Heart right ventricle (tissue), 16 donors: ENCODE measurements around the gene STK35. TPM values are rescaled to one million over a fixed set of nuclear protein-coding genes. Genes with fewer than 3 reads are reported as not detected.
A peak's percentile ranks its signal among the peaks of the same experiment; 100 is the strongest.

ENCODE experiments used
- ATAC-seq, 8 donors: fragments of 200-7000 bp; cut with Tn5 transposase; one replicate each; pipeline ENCODE4 v1.9.1; 2020; ENCODE audit warnings: mild to moderate bottlenecking in 8 of 8, moderate library complexity in 8 of 8, moderate number of reproducible peaks in 1 of 8
- DNase-seq, 2 donors: peaks; one replicate each; pipeline ENCODE4 v3.0.0-alpha.2; 2020
- H3K27ac ChIP-seq, 10 donors: fragments of 200-600 bp; sonication (generic) in 2 of 10; one replicate each; pipeline versions ENCODE4 v1.5.0 to v1.8.0; 2020 to 2022; ENCODE audit warnings: mild to moderate bottlenecking in 3 of 10
- H3K27me3 ChIP-seq, 7 donors: fragments of 200-600 bp; one replicate each; pipeline ENCODE4 v1.8.0; 2021 to 2022; ENCODE audit warnings: mild to moderate bottlenecking in 2 of 7
- H3K36me3 ChIP-seq, 9 donors: fragments of 200-600 bp; sonication (generic) in 1 of 9; one replicate each; pipeline versions ENCODE4 v1.5.0 to v1.8.0; 2020 to 2022; ENCODE audit warnings: mild to moderate bottlenecking in 2 of 9
- H3K4me1 ChIP-seq, 9 donors: fragments of 200-600 bp; sonication (generic) in 1 of 9; one replicate each; pipeline versions ENCODE4 v1.5.0 to v1.8.0; 2020 to 2022; ENCODE audit warnings: mild to moderate bottlenecking in 4 of 9
- H3K4me3 ChIP-seq, 10 donors: fragments of 200-600 bp; sonication (generic) in 2 of 10; one replicate each; pipeline versions ENCODE4 v1.5.0 to v1.8.0; 2020 to 2022; ENCODE audit warnings: mild to moderate bottlenecking in 7 of 10, moderate library complexity in 2 of 10
- H3K9me3 ChIP-seq, 11 donors: fragments of 200-600 bp in 10 of 11; sonication (generic) in 2 of 11; one replicate each; pipeline versions ENCODE4 v1.5.0 to v1.8.0; 2013 to 2022; ENCODE audit warnings: mild to moderate bottlenecking in 2 of 11, control low read depth in 1 of 11, moderate library complexity in 1 of 11
- WGBS, 2 donors: extraction: QIAGEN DNeasy Blood & Tissue Kit; methylation state at CpG; one replicate each; pipeline ENCODE4 v1.1.7; 2013; ENCODE audit warnings: inconsistent platforms in 1 of 2; 5-methylcytosine and 5-hydroxymethylcytosine counted together
- intact Hi-C, 10 donors: fragments of 100-400 bp; cut with DNase I; formaldehyde crosslinking; loops; one replicate each; pipeline versions ENCODE4 v1.11.1 to v1.14.2; 2022
- long read RNA-seq, 3 donors: library from polyadenylated mRNA; unstranded; transcript quantifications; one replicate each; pipeline ENCODE4 v2.0.0, GENCODE V29; 2020 to 2021
- polyA plus RNA-seq, 2 donors: library from polyadenylated mRNA; stranded (reverse); fragments of 200-250 nt; gene quantifications; one replicate each; pipeline ENCODE4 v1.2.3, GENCODE V29; 2013
- total RNA-seq, 10 donors: library from RNA; stranded (reverse); fragmentation: NEBNext Ultra II Directional in 3 of 10; extraction: Animal tissue kit (Norgen Biotek cat#: 25700) in 3 of 10; gene quantifications; one replicate each; pipeline versions ENCODE4 v1.2.1 to v1.2.4, GENCODE V29; 2021 to 2023
- TF ChIP-seq, protein P1 (sequence below), 9 donors: fragments of 200-600 bp; sonication (generic) in 2 of 9; IDR thresholded peaks; one replicate each; pipeline versions ENCODE4 v1.5.0 to v1.8.0; 2021 to 2022; ENCODE audit warnings: antibody characterized with exemption in 9 of 9, mild to moderate bottlenecking in 5 of 9, moderate library complexity in 1 of 9
- donor health status: Arrhythmogenic right ventricular cardiomyopathy.
- donor health status: ischemic (EF 13 %, LVEDD 7.1; RV severe dilation, severe dysfunction).
- donor health status: healthy with polysubstance abuse.
- donor health status: DM: no; HTN: yes; CAD: no.
- donor health status: DM: no; HTN: no; CAD: no.
- donor health status: ischemic (EF 25% LVEDD 6.9; RV normal size, moderate dysfunction).
- donor health status: ischemic (EF 25% LVEDD 5.7; RV mildly dilated, moderate dysfunction).
- donor health status: healthy.
- donor health status: DM: yes; HTN: yes; CAD: no.
- donor health status: Ischemic cardiomyopathy.
- donor health status: ischemic (EF 35%, LVEDD 5.7; RV mildly dilated, moderate dysfunction).
- donor health status: nonischemic (EF 11% LVEDD 7.7; RV severe dilation, severe dysfunction).
- donor health status: DM: yes; HTN: yes; CAD: no.
- donor health status: PGD.
- donor health status: ischemic (EF 29% LVEDD 5.4; RV normal size, mild dysfunction).
- donor health status: nonischemic (EF 23%, LVEDD 6.1; RV moderate dilation, normal function).

The STK35 gene
- total RNA-seq (10 to 100 TPM; 10.7 to 17.2 (median 13.9) TPM), polyA plus RNA-seq (1 to 10 TPM; 5.4 to 5.6 TPM)
- long read RNA-seq, donor 1, partial matches to known transcripts = 1 of 15 reads
- long read RNA-seq, donor 1, other reads (novel, unspliced or antisense) = 14 of 15 reads
- long read RNA-seq, donor 2, partial matches to known transcripts = 1 of 12 reads
- long read RNA-seq, donor 2, other reads (novel, unspliced or antisense) = 11 of 12 reads
- long read RNA-seq, donor 3, partial matches to known transcripts = 0 of 43 reads
- long read RNA-seq, donor 3, other reads (novel, unspliced or antisense) = 43 of 43 reads

DNA sequence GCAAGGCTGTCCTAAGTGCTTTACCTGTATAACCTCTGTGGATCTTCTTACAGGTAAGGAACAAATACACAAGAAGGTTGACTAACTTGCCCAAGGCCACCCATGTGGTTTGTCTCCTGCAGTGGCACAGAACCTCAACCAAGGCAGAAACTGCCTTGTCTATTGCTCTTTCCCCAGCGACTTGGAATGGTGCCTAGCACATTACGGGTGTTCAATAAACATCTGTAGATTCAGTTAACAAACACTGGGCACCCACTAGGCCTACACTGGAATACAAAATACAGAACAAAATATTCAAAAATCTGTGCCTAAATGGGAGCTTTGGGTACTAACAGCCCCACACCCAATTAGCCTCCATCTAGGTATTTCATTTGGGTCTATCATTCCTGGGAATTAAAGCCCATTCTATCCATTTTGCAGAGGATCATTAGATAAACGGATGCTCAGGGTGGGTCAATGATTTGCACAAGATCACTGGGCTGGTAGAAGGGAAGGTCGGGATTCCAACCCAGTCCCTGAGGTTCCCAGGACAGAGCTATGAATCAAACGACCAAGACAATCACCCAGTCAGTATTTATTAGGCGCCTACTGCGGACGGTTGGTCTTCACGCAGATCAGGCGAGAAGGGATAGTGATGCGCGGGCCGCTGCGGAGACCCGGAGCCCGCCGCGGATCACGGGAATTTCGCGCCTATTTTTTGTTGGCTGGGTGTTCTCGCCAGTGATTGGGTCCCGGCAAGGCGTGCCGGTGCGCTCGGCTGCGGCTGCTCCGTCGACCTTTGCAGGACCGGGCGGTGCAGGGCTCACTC lies at the start of gene STK35:
Gene STK35, plus strand, starts transcription at position 771 of the 808 bp plus-strand sequence. CDS start 55 bp downstream, outside the sequence.
- ATAC-seq = peak; percentile 68 to 92 (median 74)
- peak in 1 of 2 donors; percentile 85 for DNase-seq
- H3K4me1 ChIP-seq = peaks cover 9 to 37% (median 33%) of the 10 kb centered on the region in 9 donors
- peak within 1 kb of the TSS; percentile 67 to 98 (median 92) for H3K4me3 ChIP-seq
- H3K27ac ChIP-seq = peak within 1 kb of the TSS; percentile 97 to 100 (median 100)
- intact Hi-C loops = loop anchor here in 6 of 10 donors (5.0 to 10.0 kb wide), 7 partner anchors 41 to 374 kb away; partner anchors contain the start of genes SIRPA (in 1 of the 6) and SNRPB (in 1 of the 6)
- H3K27me3 ChIP-seq = peaks cover 0 to under 1% (median 0%) of the 10 kb centered on the region in 7 donors
- 1% methylated on average over 32 of the region's 32 CpGs for WGBS, 2 donors
- H3K9me3 ChIP-seq = no peaks in the 10 kb centered on the region
- peaks cover 0 to 13% (median 0%) of the 10 kb centered on the region in 9 donors for H3K36me3 ChIP-seq
- TF ChIP-seq, protein P1, sequence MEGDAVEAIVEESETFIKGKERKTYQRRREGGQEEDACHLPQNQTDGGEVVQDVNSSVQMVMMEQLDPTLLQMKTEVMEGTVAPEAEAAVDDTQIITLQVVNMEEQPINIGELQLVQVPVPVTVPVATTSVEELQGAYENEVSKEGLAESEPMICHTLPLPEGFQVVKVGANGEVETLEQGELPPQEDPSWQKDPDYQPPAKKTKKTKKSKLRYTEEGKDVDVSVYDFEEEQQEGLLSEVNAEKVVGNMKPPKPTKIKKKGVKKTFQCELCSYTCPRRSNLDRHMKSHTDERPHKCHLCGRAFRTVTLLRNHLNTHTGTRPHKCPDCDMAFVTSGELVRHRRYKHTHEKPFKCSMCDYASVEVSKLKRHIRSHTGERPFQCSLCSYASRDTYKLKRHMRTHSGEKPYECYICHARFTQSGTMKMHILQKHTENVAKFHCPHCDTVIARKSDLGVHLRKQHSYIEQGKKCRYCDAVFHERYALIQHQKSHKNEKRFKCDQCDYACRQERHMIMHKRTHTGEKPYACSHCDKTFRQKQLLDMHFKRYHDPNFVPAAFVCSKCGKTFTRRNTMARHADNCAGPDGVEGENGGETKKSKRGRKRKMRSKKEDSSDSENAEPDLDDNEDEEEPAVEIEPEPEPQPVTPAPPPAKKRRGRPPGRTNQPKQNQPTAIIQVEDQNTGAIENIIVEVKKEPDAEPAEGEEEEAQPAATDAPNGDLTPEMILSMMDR (IDR thresholded peaks at IDR 0.05) = no peak

DNA sequence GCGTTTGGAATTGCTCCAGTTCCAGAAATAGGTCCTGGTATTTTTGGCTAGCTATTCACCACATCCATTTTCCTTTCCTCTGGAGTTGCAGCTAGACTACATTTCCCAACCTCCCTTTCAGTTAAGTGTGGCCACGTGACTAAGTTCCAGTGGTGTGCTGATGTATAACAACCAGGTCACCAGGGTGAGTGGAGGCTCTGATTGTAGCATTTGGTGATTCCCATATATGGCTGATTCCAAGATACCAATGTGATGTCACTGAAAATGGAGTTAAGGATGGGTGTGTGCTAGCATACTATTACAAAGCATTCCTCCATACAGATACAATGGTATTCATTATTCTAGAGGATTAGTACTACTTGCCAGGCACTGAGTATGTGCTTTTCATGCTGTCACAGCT lies 49.7 kb upstream of the STK35 start:
- DNase-seq (no peak), ATAC-seq (no peak)
- no peak overlapping the region for H3K27ac ChIP-seq
- TF ChIP-seq, protein P1 (IDR thresholded peaks at IDR 0.05) = no peak
- no peak overlapping the region for H3K4me3 ChIP-seq
- intact Hi-C loops = no loop called here
- H3K27me3 ChIP-seq = peaks cover 0 to 32% (median 15%) of the 10 kb centered on the region in 7 donors
- H3K4me1 ChIP-seq = no peaks in the 10 kb centered on the region
- H3K9me3 ChIP-seq = peaks cover 0 to 13% (median 0%) of the 10 kb centered on the region in 11 donors
- no peaks in the 10 kb centered on the region for H3K36me3 ChIP-seq
- WGBS, 2 donors = 19 to 30% methylated on average over 2 of the region's 2 CpGs

DNA sequence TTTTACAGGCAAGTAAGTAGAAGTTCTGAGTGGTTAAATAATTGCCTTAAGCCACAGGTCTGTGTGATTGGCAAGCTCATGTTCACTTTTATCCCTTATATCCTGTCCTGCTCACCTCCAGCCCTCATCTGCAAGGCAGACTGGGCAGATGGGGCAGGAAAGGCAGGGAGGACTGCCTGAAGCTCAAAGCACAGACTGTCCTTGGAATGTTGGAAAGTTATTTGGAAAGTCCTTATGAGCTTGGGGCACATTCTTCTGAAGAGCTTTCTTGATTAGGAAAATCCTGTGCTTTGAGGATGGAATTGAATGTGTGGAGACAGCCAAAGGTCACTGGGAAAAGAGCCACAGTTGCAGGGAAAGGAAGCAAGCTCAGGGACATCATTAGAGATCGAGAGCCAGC lies 48.9 kb upstream of the STK35 start:
- DNase-seq = no peak
- intact Hi-C loops = no loop called here
- TF ChIP-seq, protein P1 (IDR thresholded peaks at IDR 0.05) = no peak
- no peaks in the 10 kb centered on the region for H3K36me3 ChIP-seq
- H3K4me1 ChIP-seq = no peaks in the 10 kb centered on the region
- 50 to 60% methylated on average over 1 of the region's 1 CpG for WGBS, 2 donors
- H3K9me3 ChIP-seq = peaks cover 0 to 13% (median 0%) of the 10 kb centered on the region in 11 donors
- no peak overlapping the region for H3K27ac ChIP-seq
- no peak for ATAC-seq
- H3K27me3 ChIP-seq = peaks cover 0 to 36% (median 22%) of the 10 kb centered on the region in 7 donors
- no peak overlapping the region for H3K4me3 ChIP-seq

DNA sequence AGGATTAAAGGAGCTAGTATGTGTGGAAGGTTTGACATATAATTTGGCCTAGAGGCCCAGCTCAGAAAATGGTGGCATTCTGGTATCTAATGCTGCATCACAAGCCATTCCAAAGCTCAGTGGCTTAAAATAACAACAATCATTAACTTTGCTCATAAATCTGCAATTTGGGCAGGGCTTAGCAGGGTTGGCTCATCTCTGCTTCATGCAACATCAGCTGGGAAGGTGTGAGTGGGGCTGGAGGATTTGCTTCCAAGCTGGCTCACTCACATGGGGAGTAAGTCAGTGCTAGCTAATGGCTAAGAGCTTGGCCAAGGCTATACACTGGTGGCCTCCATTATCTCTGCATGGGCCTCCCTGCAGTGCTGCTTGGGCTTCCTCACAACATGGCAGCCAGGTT lies 48.0 kb upstream of the STK35 start:
- ATAC-seq (no peak), DNase-seq (no peak)
- no peaks in the 10 kb centered on the region for H3K36me3 ChIP-seq
- H3K27me3 ChIP-seq = peaks cover 0 to 36% (median 22%) of the 10 kb centered on the region in 7 donors
- no peaks in the 10 kb centered on the region for H3K4me1 ChIP-seq
- TF ChIP-seq, protein P1 (IDR thresholded peaks at IDR 0.05) = no peak
- H3K4me3 ChIP-seq = no peak overlapping the region
- H3K9me3 ChIP-seq = peaks cover 0 to 22% (median 3%) of the 10 kb centered on the region in 11 donors
- intact Hi-C loops = loop anchor here in 1 of 10 donors (1.0 kb wide), 1 partner anchor 19 kb away; no protein-coding TSS in a partner anchor
- no peak overlapping the region for H3K27ac ChIP-seq
